OCI-M1 (cell line): Measurements from ENCODE around the gene MYOZ3.

Source experiments
- DNase-seq: peaks from one replicate; lab custom pipeline; 2025; lab: John Stamatoyannopoulos, UW

MYOZ3 gene

GRCh38 chr5:150659360-150660107, 1.5 kb upstream of the MYOZ3 start:
- no peak for DNase-seq

GRCh38 chr5:150660108-150660831, 781 bp upstream of the MYOZ3 start:
- no peak for DNase-seq

GRCh38 chr5:150661821-150662596, 958 bp downstream of the MYOZ3 start:
- no peak for DNase-seq

GRCh38 chr5:150662731-150663516, 1.9 kb downstream of the MYOZ3 start:
- DNase-seq = no peak

- no peak for DNase-seq
These were observed 2.9 kb downstream of the MYOZ3 start for GRCh38 chr5:150663936-150664335.

GRCh38 chr5:150665044-150665443, 4.0 kb downstream of the MYOZ3 start:
- no peak for DNase-seq

- DNase-seq = no peak
These were observed 9.4 kb downstream of the MYOZ3 start for GRCh38 chr5:150670275-150670947.

- no peak for DNase-seq
These were observed 9.9 kb downstream of the MYOZ3 start for GRCh38 chr5:150670948-150671310.

GRCh38 chr5:150671509-150672236, 10.6 kb downstream of the MYOZ3 start:
- no peak for DNase-seq

- no peak for DNase-seq
These were observed 11.3 kb downstream of the MYOZ3 start for GRCh38 chr5:150672237-150672883.

- no peak for DNase-seq
These were observed 11.8 kb downstream of the MYOZ3 start for GRCh38 chr5:150672884-150673275.

- no peak for DNase-seq
These were observed 13.3 kb downstream of the MYOZ3 start for GRCh38 chr5:150674341-150674821.

- no peak for DNase-seq
These were observed 14.0 kb downstream of the MYOZ3 start for GRCh38 chr5:150675069-150675468.

GRCh38 chr5:150676578-150676977, 15.5 kb downstream of the MYOZ3 start:
- DNase-seq = no peak

GRCh38 chr5:150689120-150689519, 28.1 kb downstream of the MYOZ3 start:
- DNase-seq = no peak

GRCh38 chr5:150690760-150691159, 29.7 kb downstream of the MYOZ3 start:
- no peak for DNase-seq

- DNase-seq = no peak
These were observed 31.2 kb downstream of the MYOZ3 start for GRCh38 chr5:150692276-150692675.

- peak; percentile 34 for DNase-seq
These were observed 33.6 kb downstream of the MYOZ3 start for GRCh38 chr5:150694612-150695011.

- DNase-seq = no peak
These were observed 39.2 kb downstream of the MYOZ3 start for GRCh38 chr5:150700246-150700593.
